Astrocyte (in vitro differentiated cells and primary cell): ENCODE results near the gene ARHGAP6.

ENCODE experiments used
- EZH2 ChIP-seq: IDR thresholded peaks from 2 replicates; pipeline ENCODE4 v1.6.1; 2012; ENCODE audit warnings: mild to moderate bottlenecking, low read length, inconsistent platforms; ENCODE audit not compliant: insufficient read depth
- TF ChIP-seq, protein P1 (sequence below): IDR thresholded peaks from 2 replicates; pipeline ENCODE4 v1.5.1; 2011; ENCODE audit warnings: low read depth, mild to moderate bottlenecking, inconsistent platforms, low read length, moderate library complexity; ENCODE audit not compliant: insufficient read depth

DNA sequence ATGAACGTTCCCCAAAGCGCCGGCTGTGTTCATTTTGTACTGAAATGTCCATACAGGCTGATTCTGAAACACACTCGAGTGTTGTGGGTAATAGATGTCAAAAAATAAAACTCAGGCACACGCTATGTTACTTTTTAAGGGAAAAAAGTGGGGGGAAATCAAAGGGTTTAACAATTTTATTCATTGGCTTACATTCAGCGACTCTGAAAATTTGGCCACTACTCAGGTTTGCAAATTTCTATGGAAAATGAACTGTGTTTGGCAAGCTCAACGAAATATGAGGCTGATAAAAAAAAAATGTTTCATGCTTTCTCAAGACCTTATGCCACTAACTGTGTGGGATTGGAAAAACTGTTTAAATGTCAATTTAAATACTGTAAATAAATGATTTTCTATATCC is 354.0 kb downstream of the ARHGAP6 start:
- TF ChIP-seq EZH2: no peak
- TF ChIP-seq, protein P1, sequence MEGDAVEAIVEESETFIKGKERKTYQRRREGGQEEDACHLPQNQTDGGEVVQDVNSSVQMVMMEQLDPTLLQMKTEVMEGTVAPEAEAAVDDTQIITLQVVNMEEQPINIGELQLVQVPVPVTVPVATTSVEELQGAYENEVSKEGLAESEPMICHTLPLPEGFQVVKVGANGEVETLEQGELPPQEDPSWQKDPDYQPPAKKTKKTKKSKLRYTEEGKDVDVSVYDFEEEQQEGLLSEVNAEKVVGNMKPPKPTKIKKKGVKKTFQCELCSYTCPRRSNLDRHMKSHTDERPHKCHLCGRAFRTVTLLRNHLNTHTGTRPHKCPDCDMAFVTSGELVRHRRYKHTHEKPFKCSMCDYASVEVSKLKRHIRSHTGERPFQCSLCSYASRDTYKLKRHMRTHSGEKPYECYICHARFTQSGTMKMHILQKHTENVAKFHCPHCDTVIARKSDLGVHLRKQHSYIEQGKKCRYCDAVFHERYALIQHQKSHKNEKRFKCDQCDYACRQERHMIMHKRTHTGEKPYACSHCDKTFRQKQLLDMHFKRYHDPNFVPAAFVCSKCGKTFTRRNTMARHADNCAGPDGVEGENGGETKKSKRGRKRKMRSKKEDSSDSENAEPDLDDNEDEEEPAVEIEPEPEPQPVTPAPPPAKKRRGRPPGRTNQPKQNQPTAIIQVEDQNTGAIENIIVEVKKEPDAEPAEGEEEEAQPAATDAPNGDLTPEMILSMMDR: no peak
